Coronary artery (tissue), 2 donors: ENCODE data around the gene ANAPC4.

ENCODE experiments used
- DNase-seq: peaks from one replicate; pipeline ENCODE4 v3.0.0-alpha.2; 2017; ENCODE audit warnings: low spot score
- H3K27ac ChIP-seq, 2 donors: fragments of 200-600 bp; sonication (generic); one replicate each; pipeline ENCODE4 v1.5.1; 2016 to 2019
- H3K4me3 ChIP-seq: fragments of 200-600 bp; sonication (generic); 2 replicates; pipeline ENCODE4 v1.5.1; 2016; ENCODE audit warnings: mild to moderate bottlenecking, moderate library complexity
- CTCF ChIP-seq: fragments of 200-600 bp; sonication (generic); IDR thresholded peaks from one replicate; pipeline ENCODE4 v1.5.1; 2019; ENCODE audit warnings: antibody characterized with exemption

ANAPC4 gene

GRCh38 chr4:25403699-25404098 lies 26.6 kb downstream of the ANAPC4 start:
- no peak for DNase-seq

GRCh38 chr4:25405453-25405852 lies 28.4 kb downstream of the ANAPC4 start:
- no peak overlapping the region for H3K4me3 ChIP-seq
- no peak overlapping the region for H3K27ac ChIP-seq
- no peak for TF ChIP-seq CTCF
- DNase-seq, result no peak

More at GRCh38 chr4:25403699-25404098, 26.6 kb downstream of the ANAPC4 start:
- TF ChIP-seq CTCF, result no peak
- H3K27ac ChIP-seq, result no peak overlapping the region
- H3K4me3 ChIP-seq, result no peak overlapping the region

GRCh38 chr4:25406081-25406692 lies 29.1 kb downstream of the ANAPC4 start:
- TF ChIP-seq CTCF, result no peak
- no peak for DNase-seq
- Histone ChIP-seq H3K4me3 (no peak overlapping the region), H3K27ac (peak overlapping the region in 1 of 2 donors; percentile 10)

- TF ChIP-seq CTCF, result no peak
- DNase-seq, result no peak
- no peak overlapping the region for H3K27ac ChIP-seq
- no peak overlapping the region for H3K4me3 ChIP-seq
Measured at GRCh38 chr4:25410820-25411529, 33.9 kb downstream of the ANAPC4 start.

- Histone ChIP-seq H3K27ac (no peak overlapping the region), H3K4me3 (no peak overlapping the region)
- no peak for DNase-seq
- no peak for TF ChIP-seq CTCF
Measured at GRCh38 chr4:25413261-25413660, 36.2 kb downstream of the ANAPC4 start.

GRCh38 chr4:25417014-25417413 lies 40.0 kb downstream of the ANAPC4 start:
- no peak overlapping the region for H3K4me3 ChIP-seq
- H3K27ac ChIP-seq, result no peak overlapping the region
- no peak for DNase-seq
- no peak for TF ChIP-seq CTCF

- H3K27ac ChIP-seq, result no peak overlapping the region
- no peak for TF ChIP-seq CTCF
- no peak for DNase-seq
Measured at GRCh38 chr4:25420931-25421330, 43.9 kb downstream of the ANAPC4 start.

More at GRCh38 chr4:25420931-25421330, 43.9 kb downstream of the ANAPC4 start:
- H3K4me3 ChIP-seq, result no peak overlapping the region
